GM19324 (cell line): ENCODE data around the gene TLR3.
"Not testable (repeated sequence)": the region's sequence is repeated elsewhere in the genome, so short reads cannot be mapped to it uniquely, and the experiment has no call there.

Experiments used
- ATAC-seq: cut with Tn5 transposase; IDR thresholded peaks from one replicate; pipeline ENCODE4 v1.9.1; 2021; ENCODE audit warnings: mild to moderate bottlenecking, moderate library complexity; ENCODE audit not compliant: unreplicated experiment, low FRiP score

The TLR3 gene

DNA sequence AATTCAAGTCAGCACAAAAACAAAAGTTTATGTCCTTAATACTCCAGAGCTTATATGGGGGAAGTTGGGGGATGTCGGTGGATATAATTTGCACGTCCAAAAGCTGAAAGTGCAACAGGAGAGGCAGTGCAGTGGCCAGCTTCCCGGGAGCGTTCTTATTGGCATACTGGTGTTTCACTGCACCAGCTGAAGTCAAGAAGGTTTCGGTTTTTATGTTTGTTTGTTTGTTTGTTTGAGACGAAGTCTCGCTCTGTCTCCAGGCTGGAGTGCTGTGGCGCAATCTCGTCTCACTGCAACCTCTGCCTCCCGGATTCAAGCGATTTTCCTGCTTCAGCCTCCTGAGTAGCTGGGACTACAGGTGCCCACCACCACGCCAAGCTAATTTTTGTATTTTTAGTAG, 28.6 kb upstream of the TLR3 start:
- ATAC-seq: no peak

DNA sequence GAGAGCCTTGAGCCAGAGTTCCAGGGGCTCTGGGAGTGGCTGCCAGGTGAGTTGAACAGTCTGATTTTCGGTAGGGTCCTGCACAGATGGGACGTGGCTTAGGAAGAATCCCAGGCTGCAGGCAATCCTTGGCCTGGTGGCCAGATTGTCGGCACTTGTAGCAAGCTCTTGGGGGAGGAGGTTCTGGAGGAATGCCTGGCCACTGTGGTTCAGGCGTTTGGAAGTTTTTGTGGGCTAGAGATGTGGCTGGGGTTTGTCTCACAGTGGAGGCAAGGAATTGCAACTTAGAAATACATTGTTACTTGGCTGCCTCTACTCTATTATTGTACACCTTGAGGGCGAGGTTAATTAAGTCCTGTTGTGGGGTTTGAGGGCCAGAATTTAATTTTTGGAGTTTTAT, 21.5 kb upstream of the TLR3 start:
- ATAC-seq: not testable (repeated sequence)

- not testable (repeated sequence) for ATAC-seq
Measured at GRCh38 chr4:186050135-186050534, 18.8 kb upstream of the TLR3 start.

GRCh38 chr4:186051096-186051495, 17.9 kb upstream of the TLR3 start:
- ATAC-seq: no peak

- peak; percentile 99 for ATAC-seq
Measured at GRCh38 chr4:186058253-186058979, 10.5 kb upstream of the TLR3 start.

- ATAC-seq: no peak
Measured at GRCh38 chr4:186058980-186059316, 10.0 kb upstream of the TLR3 start.

GRCh38 chr4:186061921-186062320, 7.0 kb upstream of the TLR3 start:
- ATAC-seq: no peak

DNA sequence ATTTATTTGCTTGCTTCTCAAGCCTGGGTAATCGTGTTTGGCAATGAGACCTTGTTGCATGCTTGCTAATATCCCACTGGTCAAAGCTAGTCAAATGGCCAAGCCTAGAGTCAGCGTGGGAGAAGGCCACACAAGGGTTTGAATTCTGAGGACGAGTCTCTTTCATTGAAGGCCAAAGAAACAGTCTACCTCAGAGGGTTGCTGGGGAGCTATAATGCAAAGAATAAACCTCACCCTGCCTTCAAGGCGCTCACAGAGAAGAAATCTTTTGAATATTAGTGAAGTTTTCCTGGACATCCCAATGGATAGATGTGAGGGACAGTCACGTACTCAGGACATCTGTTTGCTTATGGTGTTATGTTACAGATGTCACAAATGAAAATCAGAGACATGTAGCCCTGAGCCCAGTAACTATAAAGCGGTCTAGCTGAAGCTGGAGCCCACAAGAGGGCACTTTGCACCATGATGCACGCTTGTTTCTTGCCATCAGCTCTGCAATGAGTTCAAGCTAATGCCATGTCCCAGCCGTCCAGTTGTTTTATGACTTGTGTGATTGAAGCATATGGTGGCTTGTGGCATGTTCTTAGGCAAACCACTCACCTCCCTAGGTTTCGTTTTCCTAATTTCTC, 1.1 kb upstream of the TLR3 start:
- peak; percentile 85 for ATAC-seq

GRCh38 chr4:186069729-186070128, 773 bp downstream of the TLR3 start:
- ATAC-seq: no peak

- ATAC-seq: no peak
Measured at GRCh38 chr4:186072516-186072915, 3.6 kb downstream of the TLR3 start.

GRCh38 chr4:186074189-186074588, 5.2 kb downstream of the TLR3 start:
- no peak for ATAC-seq

DNA sequence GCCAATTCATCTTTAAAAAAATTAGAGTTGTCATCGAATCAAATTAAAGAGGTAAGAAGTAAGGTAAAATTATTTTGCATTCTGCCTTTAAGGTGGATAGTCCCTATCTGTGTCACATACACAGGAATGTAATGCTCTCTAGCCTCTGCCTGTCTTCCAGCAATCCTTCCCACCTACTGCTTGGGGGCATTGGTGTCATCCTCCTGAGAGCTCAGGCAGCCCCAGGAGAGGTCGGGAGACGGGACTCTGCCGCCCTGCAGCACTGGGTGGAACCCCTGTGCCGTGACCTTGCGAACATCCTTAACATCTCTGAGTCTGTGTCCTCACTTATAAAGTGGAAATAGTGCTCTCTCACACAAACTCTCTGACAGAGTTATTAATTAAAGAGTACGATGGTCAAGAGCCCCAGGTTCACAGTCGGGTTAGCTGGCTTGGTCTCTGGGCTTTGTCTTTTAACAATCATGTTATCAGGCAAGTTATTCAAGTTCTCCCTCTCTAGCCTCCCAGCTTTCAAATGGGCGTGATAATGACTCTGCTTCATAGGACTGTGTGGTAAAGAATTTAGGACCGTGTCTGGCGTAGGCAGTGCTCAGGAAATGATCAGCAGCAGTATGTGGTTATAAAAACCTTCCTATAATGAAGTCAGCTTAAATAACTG, 10.2 kb downstream of the TLR3 start:
- ATAC-seq: no peak

DNA sequence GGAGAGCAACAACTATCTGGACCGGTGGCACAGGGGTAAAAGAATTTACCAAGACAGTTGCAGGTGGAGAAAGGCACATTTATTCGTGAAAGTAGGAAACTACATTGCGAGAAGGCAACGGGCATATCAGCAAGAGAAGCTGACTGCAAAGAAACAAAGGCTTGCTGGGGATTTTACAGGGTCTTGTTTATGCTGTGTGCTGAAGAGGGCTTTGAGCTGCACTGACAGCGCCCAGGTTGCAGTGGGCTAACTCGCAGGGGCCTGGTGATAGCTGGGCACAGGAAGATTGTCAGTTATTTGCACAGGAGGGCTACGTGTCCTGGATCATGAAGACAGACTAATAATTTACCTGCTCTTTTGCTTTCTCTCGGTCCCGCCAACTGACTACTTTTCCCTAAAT, 10.7 kb downstream of the TLR3 start:
- ATAC-seq: no peak

DNA sequence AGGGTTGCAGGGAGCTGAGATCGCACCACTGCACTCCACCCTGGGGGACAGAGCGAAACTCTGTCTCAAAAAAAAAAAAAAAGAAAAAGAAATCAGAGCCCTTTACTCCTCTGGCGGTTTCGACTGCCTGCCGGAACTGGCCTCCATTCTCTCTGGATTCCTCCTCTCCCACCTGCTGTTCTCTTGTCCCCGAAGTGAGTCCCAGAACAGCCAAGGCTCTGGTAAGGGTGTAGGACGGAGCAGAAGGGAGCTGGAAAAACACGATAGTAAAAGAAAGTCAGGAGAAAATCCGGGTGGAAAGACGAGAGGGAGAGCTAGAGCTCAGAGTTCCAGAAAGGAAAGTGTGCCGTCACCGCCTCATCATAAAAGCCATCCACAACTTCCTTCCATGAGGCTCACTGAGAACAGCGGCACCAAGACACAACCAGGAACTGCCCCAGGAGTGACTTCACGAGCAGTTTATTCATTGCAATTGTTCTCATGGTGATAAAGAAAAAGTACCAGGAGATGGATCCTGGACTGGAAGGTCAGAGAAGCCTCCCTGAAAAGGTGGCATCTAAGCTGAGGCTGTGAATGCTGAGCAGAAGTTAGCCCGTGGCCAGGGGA, 12.3 kb downstream of the TLR3 start:
- ATAC-seq: no peak

DNA sequence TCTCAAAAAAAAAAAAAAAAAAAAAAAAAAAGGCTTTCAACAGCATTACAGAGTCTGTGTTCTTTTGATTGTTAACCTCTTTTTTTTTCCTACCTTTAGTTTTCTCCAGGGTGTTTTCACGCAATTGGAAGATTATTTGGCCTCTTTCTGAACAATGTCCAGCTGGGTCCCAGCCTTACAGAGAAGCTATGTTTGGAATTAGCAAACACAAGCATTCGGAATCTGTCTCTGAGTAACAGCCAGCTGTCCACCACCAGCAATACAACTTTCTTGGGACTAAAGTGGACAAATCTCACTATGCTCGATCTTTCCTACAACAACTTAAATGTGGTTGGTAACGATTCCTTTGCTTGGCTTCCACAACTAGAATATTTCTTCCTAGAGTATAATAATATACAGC, 13.3 kb downstream of the TLR3 start:
- no peak for ATAC-seq

- no peak for ATAC-seq
Measured at GRCh38 chr4:186088523-186088922, 19.6 kb downstream of the TLR3 start.

GRCh38 chr4:186092296-186092695, 23.3 kb downstream of the TLR3 start:
- ATAC-seq: no peak

DNA sequence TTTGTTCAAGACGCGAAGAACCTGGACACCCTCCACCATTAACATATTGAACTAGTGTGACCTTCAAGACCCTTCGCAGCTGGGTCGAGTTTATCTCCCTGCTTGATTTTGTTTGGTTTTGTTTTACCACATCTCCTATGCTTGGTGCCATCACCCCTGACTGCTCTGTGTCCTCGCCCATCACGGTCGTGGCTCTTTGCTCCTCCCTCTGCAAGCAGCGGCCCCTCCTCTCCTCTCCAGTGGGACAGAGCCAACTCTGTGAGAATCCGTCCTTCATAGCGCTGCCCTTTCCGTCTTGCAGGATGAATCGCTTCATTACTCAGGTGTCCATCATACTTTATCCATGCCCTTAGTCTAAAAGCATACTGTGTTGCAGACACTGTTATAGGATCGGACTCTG, 26.4 kb downstream of the TLR3 start:
- no peak for ATAC-seq

DNA sequence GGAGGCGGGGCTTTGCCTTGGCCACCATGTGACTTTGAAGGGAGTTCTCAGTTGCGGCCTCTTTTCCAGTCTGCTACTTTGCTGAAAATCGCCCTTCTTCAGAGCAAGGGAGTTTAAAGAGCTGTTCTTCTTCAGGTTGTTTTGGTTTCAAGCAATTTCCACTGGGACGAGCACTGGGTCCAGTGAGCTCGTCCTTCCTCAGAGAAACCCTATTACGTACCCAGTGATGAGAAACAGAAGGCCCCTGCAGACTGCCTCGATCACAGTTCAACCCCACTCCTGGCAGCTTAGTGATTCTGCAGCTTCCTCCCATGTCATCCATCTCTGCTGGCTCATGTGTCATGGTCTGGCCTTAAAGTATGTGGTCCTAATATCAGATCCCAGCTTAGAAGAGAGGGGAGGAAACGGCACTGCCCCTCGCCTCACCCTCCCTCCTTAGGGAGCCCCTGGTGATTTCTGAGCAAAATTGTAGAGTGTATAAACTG, 27.8 kb downstream of the TLR3 start:
- no peak for ATAC-seq

DNA sequence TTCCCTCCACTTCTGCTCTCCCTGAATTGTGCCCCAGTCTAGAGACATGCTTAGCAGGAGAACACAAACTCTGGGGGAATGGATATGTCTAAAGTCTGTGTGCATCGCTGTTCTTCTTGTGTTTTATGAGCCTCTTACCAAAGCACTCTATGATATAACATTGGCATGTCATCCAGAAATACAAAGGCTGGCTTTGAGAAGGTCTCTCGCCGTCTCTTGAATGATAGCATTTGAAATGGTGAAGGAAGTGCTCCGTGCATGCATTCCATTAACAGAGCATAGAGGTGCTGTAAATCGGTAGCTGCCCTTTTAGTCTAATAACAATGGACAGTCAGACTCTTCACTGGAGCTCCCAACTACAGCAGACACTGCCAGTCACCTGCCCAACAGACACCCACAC, 28.4 kb downstream of the TLR3 start:
- ATAC-seq: no peak

DNA sequence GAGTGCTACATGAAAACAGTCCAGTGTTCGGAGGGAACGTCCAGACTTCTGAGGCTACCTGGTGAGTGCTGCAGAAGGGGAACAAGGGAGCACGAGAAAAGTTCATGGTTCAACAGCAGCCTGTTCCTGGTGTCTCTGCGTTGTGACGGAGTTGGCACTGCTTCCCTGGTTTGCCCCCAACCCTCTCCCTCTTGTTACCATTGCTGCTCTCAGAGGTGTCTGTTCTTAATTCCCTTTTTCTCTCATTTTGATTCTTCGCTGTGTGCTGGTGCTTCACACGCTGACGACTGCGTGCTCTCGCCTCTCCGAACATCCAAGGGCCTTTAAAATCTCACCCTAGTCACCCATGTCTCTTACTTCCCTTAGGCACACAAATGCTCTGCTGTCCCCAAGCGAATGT, 34.0 kb downstream of the TLR3 start:
- ATAC-seq: no peak
